Nephron (organoid): Measurements from ENCODE around the gene LGALS9C.
"Not testable (repeated sequence)": the region's sequence is repeated elsewhere in the genome, so short reads cannot be mapped to it uniquely, and the experiment has no call there.

Source experiments
- H3K27ac Mint-ChIP-seq, 3 experiments: 2 replicates each; pipeline ENCODE4 v1.8.0; 2020; ENCODE audit warnings: mixed read lengths in 3 of 3, mild to moderate bottlenecking in 2 of 3, moderate library complexity in 1 of 3
- H3K27me3 Mint-ChIP-seq: 2 replicates; pipeline ENCODE4 v1.8.0; 2021; ENCODE audit warnings: low read depth, mild to moderate bottlenecking, moderate library complexity, mixed read lengths
- H3K36me3 Mint-ChIP-seq: 2 replicates; pipeline ENCODE4 v1.8.0; 2020; ENCODE audit warnings: low read depth, mixed read lengths
- H3K4me1 Mint-ChIP-seq: 2 replicates; pipeline ENCODE4 v1.8.0; 2020; ENCODE audit warnings: mixed read lengths
- H3K4me3 Mint-ChIP-seq, 3 experiments: 2 replicates each; pipeline ENCODE4 v1.8.0; 2020; ENCODE audit warnings: mild to moderate bottlenecking in 3 of 3, mixed read lengths in 3 of 3, moderate library complexity in 2 of 3
- H3K9me3 Mint-ChIP-seq: 2 replicates; pipeline ENCODE4 v1.8.0; 2020; ENCODE audit warnings: mixed read lengths
- CTCF ChIP-seq, 3 experiments: fragments of 200-600 bp; sonication (generic); IDR thresholded peaks; one replicate each; pipeline ENCODE4 v1.5.0; 2021; ENCODE audit warnings: antibody characterized with exemption in 3 of 3; ENCODE audit not compliant: unreplicated experiment in 3 of 3

LGALS9C gene

DNA sequence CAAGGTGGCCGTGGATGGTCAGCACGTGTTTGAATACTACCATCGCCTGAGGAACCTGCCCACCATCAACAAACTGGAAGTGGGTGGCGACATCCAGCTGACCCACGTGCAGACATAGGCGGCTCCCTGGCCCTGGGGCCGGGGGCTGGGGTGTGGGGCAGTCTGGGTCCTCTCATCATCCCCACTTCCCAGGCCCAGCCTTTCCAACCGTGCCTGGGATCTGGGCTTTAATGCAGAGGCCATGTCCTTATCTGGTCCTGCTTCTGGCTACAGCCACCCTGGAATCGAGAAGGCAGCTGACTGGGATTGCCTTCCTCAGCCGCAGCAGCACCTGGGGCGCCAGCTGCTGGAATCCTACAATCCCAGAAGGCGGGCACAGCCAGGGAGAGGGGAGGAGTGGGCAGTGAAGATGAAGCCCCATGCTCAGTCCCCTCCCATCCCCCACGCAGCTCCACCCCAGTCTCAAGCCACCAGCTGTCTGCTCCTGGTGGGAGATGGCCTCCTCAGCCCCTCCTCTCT, 17.7 kb downstream of the LGALS9C start:
- not testable (repeated sequence) for H3K27me3 Mint-ChIP-seq

GRCh38 chr17:18497044-18497443, 20.5 kb downstream of the LGALS9C start:
- peak in 2 of 3 experiments; percentile 12 to 20 for TF ChIP-seq CTCF (IDR thresholded peaks at IDR 0.05; ENCODE audit: unreplicated experiment in 3 of 3)
- not testable (repeated sequence) for H3K27me3 Mint-ChIP-seq

More for the DNA sequence above, 17.7 kb downstream of the LGALS9C start:
- not testable (repeated sequence) for H3K4me3 Mint-ChIP-seq, H3K9me3 Mint-ChIP-seq, H3K4me1 Mint-ChIP-seq, H3K27ac Mint-ChIP-seq, H3K36me3 Mint-ChIP-seq

DNA sequence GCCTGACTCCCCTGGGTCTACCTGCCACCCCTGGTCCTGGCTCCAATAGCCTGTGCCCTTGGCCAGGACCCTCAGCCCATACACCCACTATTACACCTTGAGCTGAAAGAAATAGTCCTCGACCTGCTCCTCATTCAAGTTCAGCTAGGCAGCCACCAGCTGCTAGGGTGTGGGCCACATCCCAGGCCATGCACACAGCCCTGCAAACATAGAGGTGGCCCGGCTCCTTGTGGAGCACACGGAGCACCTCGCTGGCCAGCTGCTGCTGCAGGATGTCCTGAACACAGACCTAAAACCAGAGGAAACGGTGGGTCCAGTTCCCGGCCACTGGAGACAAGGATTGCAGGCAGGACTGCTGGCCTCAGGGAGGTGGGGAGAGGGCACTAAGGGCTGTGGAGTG, 22.5 kb downstream of the LGALS9C start:
- H3K27ac Mint-ChIP-seq, H3K9me3 Mint-ChIP-seq, H3K36me3 Mint-ChIP-seq, H3K4me1 Mint-ChIP-seq, H3K4me3 Mint-ChIP-seq, H3K27me3 Mint-ChIP-seq: not testable (repeated sequence)

More at GRCh38 chr17:18497044-18497443, 20.5 kb downstream of the LGALS9C start:
- H3K9me3 Mint-ChIP-seq, H3K4me1 Mint-ChIP-seq, H3K4me3 Mint-ChIP-seq, H3K27ac Mint-ChIP-seq, H3K36me3 Mint-ChIP-seq: not testable (repeated sequence)

DNA sequence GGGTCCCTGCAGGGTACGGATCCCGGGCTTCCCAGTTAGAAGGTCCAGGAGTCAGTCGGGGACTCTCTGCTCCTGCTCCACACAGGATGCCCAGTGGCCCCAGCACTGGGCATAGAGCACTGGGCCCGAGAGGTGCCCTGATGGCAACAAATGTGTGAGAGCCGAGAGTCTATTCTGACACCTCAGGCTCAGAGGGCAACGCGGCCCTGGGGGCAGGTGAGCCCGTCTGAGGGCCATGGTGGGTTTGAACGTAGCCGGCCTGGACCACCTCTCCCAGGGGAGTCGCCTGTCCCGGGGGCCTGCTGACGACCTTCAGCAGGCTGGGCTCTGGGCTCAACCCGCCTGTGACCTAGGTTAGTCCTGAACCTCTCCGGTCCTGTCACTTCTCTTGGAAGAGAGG, 23.2 kb downstream of the LGALS9C start:
- not testable (repeated sequence) for H3K27ac Mint-ChIP-seq, H3K4me1 Mint-ChIP-seq, H3K4me3 Mint-ChIP-seq, H3K27me3 Mint-ChIP-seq, H3K36me3 Mint-ChIP-seq, H3K9me3 Mint-ChIP-seq

DNA sequence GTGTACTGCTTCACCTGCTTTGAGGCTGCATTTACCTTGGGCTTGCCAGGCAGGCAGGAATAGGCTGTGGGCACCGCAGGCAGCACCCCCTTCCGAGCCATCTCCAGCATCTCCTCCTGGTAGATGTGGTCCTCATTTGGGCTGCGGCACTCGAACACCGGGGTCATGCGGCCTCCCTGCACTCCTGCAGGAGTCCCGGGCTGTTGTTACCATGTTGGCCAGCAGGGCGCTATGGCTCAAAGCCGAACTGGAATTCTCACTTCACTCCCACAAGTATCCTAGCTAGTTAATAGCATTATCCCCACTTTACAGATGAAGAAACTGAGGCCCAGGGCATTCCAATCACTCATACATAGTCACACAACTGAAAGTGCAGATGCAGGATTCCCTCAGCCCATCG, 23.7 kb downstream of the LGALS9C start:
- not testable (repeated sequence) for H3K27ac Mint-ChIP-seq, H3K36me3 Mint-ChIP-seq, H3K4me1 Mint-ChIP-seq, H3K4me3 Mint-ChIP-seq, H3K9me3 Mint-ChIP-seq, H3K27me3 Mint-ChIP-seq

GRCh38 chr17:18500816-18501215, 24.2 kb downstream of the LGALS9C start:
- H3K4me3 Mint-ChIP-seq, H3K4me1 Mint-ChIP-seq, H3K36me3 Mint-ChIP-seq, H3K27me3 Mint-ChIP-seq, H3K9me3 Mint-ChIP-seq, H3K27ac Mint-ChIP-seq: not testable (repeated sequence)

GRCh38 chr17:18503221-18503620, 26.6 kb downstream of the LGALS9C start:
- H3K9me3 Mint-ChIP-seq, H3K27ac Mint-ChIP-seq, H3K4me3 Mint-ChIP-seq, H3K4me1 Mint-ChIP-seq, H3K36me3 Mint-ChIP-seq, H3K27me3 Mint-ChIP-seq: not testable (repeated sequence)

DNA sequence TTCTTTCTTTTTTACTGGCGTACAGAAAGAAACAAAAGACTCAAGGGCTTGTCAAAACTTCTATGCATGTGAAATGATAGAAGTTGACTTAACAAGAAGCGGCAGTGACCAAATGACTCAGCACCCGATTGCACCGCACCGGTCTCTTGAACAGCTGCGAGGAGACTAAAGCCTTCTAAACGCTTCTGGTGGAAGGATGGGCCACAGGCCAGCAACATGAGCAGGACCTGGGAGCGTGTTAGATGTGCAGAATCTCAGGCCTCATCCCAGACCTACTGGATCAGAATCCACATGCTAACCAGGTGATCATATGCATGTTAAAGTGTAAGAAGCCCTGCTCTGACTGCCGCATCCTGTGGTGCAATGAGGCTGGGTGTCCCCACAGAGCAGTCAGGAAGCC, 31.1 kb downstream of the LGALS9C start:
- not testable (repeated sequence) for H3K4me1 Mint-ChIP-seq, H3K4me3 Mint-ChIP-seq, H3K27me3 Mint-ChIP-seq, H3K36me3 Mint-ChIP-seq, H3K9me3 Mint-ChIP-seq, H3K27ac Mint-ChIP-seq

- H3K4me3 Mint-ChIP-seq, H3K9me3 Mint-ChIP-seq, H3K27ac Mint-ChIP-seq, H3K4me1 Mint-ChIP-seq, H3K27me3 Mint-ChIP-seq, H3K36me3 Mint-ChIP-seq: not testable (repeated sequence)
These were observed 32.1 kb downstream of the LGALS9C start for GRCh38 chr17:18508667-18509066.

GRCh38 chr17:18521100-18521499, 44.5 kb downstream of the LGALS9C start:
- not testable (repeated sequence) for H3K9me3 Mint-ChIP-seq, H3K36me3 Mint-ChIP-seq, H3K27ac Mint-ChIP-seq, H3K27me3 Mint-ChIP-seq, H3K4me3 Mint-ChIP-seq, H3K4me1 Mint-ChIP-seq

- not testable (repeated sequence) for H3K4me3 Mint-ChIP-seq, H3K4me1 Mint-ChIP-seq, H3K27me3 Mint-ChIP-seq, H3K9me3 Mint-ChIP-seq, H3K36me3 Mint-ChIP-seq, H3K27ac Mint-ChIP-seq
These were observed 48.4 kb downstream of the LGALS9C start for GRCh38 chr17:18525015-18525414.

GRCh38 chr17:18526168-18526800, 49.7 kb downstream of the LGALS9C start:
- H3K4me1 Mint-ChIP-seq, H3K36me3 Mint-ChIP-seq, H3K4me3 Mint-ChIP-seq, H3K9me3 Mint-ChIP-seq, H3K27ac Mint-ChIP-seq, H3K27me3 Mint-ChIP-seq: not testable (repeated sequence)

DNA sequence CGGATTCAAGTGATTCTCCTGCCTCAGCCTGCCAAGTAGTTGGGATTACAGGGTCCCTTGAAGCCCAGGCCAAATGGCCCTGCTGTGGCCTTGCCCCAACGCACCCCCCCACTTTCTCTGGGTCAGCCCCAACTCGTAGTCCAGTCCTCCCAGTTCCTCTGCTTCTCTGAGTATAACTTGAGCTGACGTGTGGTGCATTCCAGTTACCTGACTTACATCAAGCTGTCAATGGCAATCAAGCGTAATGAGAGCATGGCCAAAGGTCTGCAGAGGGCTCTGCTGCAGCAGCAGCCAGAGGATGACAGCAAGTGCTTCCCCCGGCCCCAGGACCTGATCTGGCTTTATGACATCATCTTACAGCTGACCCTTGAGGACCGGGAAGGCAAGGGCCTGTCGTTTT, 50.8 kb downstream of the LGALS9C start:
- not testable (repeated sequence) for H3K27ac Mint-ChIP-seq, H3K27me3 Mint-ChIP-seq, H3K36me3 Mint-ChIP-seq, H3K9me3 Mint-ChIP-seq, H3K4me3 Mint-ChIP-seq, H3K4me1 Mint-ChIP-seq

- H3K4me1 Mint-ChIP-seq, H3K36me3 Mint-ChIP-seq: not testable (repeated sequence)
These were observed 51.8 kb downstream of the LGALS9C start for GRCh38 chr17:18528435-18528834.

DNA sequence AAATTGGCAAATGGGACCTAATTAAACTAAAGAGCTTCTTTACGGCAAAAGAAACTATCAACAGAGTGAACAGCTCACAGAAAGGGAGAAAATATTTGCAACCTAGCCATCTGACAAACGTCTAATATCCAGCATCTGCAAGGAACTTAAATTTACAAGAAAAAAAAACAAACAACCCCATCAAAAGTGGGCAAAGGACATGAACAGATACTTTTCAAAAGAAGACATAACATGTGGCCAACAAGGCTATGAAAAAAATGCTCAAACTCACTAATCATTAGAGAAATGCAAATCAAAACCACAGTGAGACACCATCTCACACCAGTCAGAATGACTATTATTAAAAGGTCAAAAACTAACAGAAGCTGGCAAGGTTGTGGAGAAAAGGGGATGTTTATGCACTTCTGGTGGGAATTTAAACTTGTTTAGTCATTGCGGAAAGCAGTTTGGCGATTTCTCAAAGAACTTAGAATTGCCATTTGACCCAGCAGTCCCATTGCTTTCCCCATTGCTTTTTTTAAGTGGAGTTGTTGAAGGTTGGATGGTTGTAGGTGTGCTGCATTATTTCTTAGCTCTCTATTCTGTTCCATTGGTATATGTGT, 52.4 kb downstream of the LGALS9C start:
- not testable (repeated sequence) for H3K36me3 Mint-ChIP-seq, H3K9me3 Mint-ChIP-seq, H3K4me3 Mint-ChIP-seq, H3K4me1 Mint-ChIP-seq, H3K27ac Mint-ChIP-seq, H3K27me3 Mint-ChIP-seq

More at GRCh38 chr17:18528435-18528834, 51.8 kb downstream of the LGALS9C start:
- H3K27ac Mint-ChIP-seq, H3K4me3 Mint-ChIP-seq, H3K9me3 Mint-ChIP-seq, H3K27me3 Mint-ChIP-seq: not testable (repeated sequence)
